Sigmoid colon (tissue), 7 donors: Measurements from ENCODE around the gene C1QL1. TPM values are rescaled to one million over a fixed set of nuclear protein-coding genes. Genes with fewer than 3 reads are reported as not detected.
A peak's percentile ranks its signal among the peaks of the same experiment; 100 is the strongest.

Source experiments
- DNase-seq: peaks from one replicate; pipeline ENCODE4 v3.0.0-alpha.2; 2019
- H3K27ac ChIP-seq, 4 donors: fragments of 200-600 bp; sonication (generic); one replicate each; pipeline ENCODE4 v1.5.1; 2016 to 2019; ENCODE audit warnings: mild to moderate bottlenecking in 1 of 4
- H3K27me3 ChIP-seq, 3 donors: fragments of 200-600 bp; sonication (generic); one replicate each; pipeline ENCODE4 v1.5.1; 2019; ENCODE audit warnings: mild to moderate bottlenecking in 1 of 3
- H3K36me3 ChIP-seq, 4 donors: fragments of 200-600 bp; sonication (generic); one replicate each; pipeline ENCODE4 v1.5.1; 2016 to 2019
- H3K4me1 ChIP-seq, 4 donors: fragments of 200-600 bp; sonication (generic); one replicate each; pipeline ENCODE4 v1.5.1; 2017 to 2019
- H3K4me3 ChIP-seq, 4 donors: fragments of 200-600 bp; sonication (generic); one replicate each; pipeline ENCODE4 v1.5.1; 2017 to 2019; ENCODE audit warnings: mild to moderate bottlenecking in 2 of 4, moderate library complexity in 1 of 4
- H3K9me3 ChIP-seq, 4 donors: fragments of 200-600 bp in 3 of 4; sonication (generic) in 3 of 4; one replicate each; pipeline versions ENCODE4 v1.5.1 to v1.6.1; 2013 to 2019
- EP300 ChIP-seq, 4 donors: sonication (generic); formaldehyde crosslinking; IDR thresholded peaks; one replicate each; pipeline ENCODE4 v1.6.1; 2017; ENCODE audit warnings: antibody characterized with exemption in 4 of 4
- POLR2A ChIP-seq, 2 donors: fragments of 450-650 bp; IDR thresholded peaks; one replicate each; pipeline ENCODE4 v1.6.1; 2016; ENCODE audit warnings: antibody characterized with exemption in 2 of 2, mild to moderate bottlenecking in 2 of 2, moderate library complexity in 2 of 2
- POLR2AphosphoS5 ChIP-seq, 4 donors: sonication (generic); formaldehyde crosslinking; IDR thresholded peaks; one replicate each; pipeline ENCODE4 v1.6.1; 2017; ENCODE audit warnings: antibody characterized with exemption in 4 of 4
- WGBS, 2 donors: extraction: QIAGEN DNeasy Blood & Tissue Kit; methylation state at CpG; one replicate each; pipeline ENCODE4 v1.1.7; 2013; 5-methylcytosine and 5-hydroxymethylcytosine counted together
- intact Hi-C: fragments of 100-400 bp; cut with DNase I; formaldehyde crosslinking; loops from one replicate; pipeline ENCODE4 v1.15.1; 2023
- polyA plus RNA-seq, 3 donors: library from polyadenylated mRNA; stranded (reverse); fragments of 200-250 nt; gene quantifications; one replicate each; pipeline ENCODE4 v1.2.3, GENCODE V29; 2013
- total RNA-seq, 4 donors: library from RNA; depleted of rRNA; stranded (reverse); fragments of >200 nt; gene quantifications; one replicate each; pipeline ENCODE4 v1.1.0, GENCODE V29; 2016
- TF ChIP-seq, protein P1 (sequence below), 4 experiments: fragments of 450-650 bp in 3 of 4; fragments of 200-600 bp in 1 of 4; IDR thresholded peaks; one replicate each; pipeline ENCODE4 v1.5.1; 2016 to 2019; ENCODE audit warnings: antibody characterized with exemption in 4 of 4, mild to moderate bottlenecking in 3 of 4, moderate library complexity in 2 of 4
- donor health status: healthy with polysubstance abuse.
- donor health status: Bipolar disorder and iron deficiency.
- donor health status: healthy.

C1QL1 gene
- total and polyA plus RNA-seq, 7 donors: 0.41 to 4.3 (median 1.5) TPM; not detected in 1

DNA sequence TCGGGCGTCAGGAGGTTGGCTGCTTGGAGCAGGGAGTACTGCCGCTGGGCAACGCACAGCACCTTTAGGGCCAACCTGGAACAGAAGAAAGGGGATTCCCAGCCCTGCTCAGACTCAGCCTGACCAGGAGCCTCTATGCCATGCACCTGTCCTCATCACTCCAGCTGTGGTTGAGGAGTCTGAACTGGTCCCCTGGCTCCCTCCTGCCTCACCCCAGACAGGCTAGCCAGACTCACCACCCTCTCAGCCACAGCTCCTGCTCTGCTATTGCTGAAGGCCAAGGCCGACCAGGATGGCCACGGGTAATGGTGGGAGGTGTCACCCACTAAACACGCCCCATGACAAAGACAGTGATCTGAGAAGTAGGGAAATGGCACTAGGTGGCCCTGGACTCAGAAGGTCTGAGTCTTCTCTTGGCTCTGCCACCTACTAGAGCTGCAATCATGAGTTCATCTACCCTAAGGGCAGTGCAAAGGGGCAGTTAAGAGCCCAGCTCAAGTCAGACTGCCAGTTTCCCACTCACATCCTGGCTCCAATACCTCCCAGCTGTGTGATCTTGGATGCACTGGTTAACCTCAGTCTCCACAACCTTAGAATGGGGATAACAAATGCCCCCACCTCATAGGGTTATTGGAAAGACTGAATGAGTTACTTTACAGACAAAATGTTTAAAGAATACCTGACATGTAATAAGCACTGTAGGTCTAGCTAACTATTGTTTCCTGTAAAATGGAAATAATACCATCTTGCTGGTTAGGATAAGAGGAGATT lies 39.0 kb downstream of the C1QL1 start:
- H3K9me3 ChIP-seq: no peaks in the 10 kb centered on the region
- no peak overlapping the region for H3K4me3 ChIP-seq
- WGBS, 2 donors: 91 to 95% methylated on average over 7 of the region's 7 CpGs
- intact Hi-C loops: no loop called here
- no peaks in the 10 kb centered on the region for H3K27me3 ChIP-seq
- H3K4me1 ChIP-seq: no peaks in the 10 kb centered on the region
- DNase-seq: peak; percentile 54
- H3K36me3 ChIP-seq: no peaks in the 10 kb centered on the region
- no peak overlapping the region for H3K27ac ChIP-seq
- TF ChIP-seq POLR2A (IDR thresholded peaks at IDR 0.05): no peak
- TF ChIP-seq, protein P1, sequence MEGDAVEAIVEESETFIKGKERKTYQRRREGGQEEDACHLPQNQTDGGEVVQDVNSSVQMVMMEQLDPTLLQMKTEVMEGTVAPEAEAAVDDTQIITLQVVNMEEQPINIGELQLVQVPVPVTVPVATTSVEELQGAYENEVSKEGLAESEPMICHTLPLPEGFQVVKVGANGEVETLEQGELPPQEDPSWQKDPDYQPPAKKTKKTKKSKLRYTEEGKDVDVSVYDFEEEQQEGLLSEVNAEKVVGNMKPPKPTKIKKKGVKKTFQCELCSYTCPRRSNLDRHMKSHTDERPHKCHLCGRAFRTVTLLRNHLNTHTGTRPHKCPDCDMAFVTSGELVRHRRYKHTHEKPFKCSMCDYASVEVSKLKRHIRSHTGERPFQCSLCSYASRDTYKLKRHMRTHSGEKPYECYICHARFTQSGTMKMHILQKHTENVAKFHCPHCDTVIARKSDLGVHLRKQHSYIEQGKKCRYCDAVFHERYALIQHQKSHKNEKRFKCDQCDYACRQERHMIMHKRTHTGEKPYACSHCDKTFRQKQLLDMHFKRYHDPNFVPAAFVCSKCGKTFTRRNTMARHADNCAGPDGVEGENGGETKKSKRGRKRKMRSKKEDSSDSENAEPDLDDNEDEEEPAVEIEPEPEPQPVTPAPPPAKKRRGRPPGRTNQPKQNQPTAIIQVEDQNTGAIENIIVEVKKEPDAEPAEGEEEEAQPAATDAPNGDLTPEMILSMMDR (IDR thresholded peaks at IDR 0.05): no peak
- no peak for TF ChIP-seq EP300 (IDR thresholded peaks at IDR 0.05)
- TF ChIP-seq POLR2AphosphoS5 (IDR thresholded peaks at IDR 0.05): no peak

DNA sequence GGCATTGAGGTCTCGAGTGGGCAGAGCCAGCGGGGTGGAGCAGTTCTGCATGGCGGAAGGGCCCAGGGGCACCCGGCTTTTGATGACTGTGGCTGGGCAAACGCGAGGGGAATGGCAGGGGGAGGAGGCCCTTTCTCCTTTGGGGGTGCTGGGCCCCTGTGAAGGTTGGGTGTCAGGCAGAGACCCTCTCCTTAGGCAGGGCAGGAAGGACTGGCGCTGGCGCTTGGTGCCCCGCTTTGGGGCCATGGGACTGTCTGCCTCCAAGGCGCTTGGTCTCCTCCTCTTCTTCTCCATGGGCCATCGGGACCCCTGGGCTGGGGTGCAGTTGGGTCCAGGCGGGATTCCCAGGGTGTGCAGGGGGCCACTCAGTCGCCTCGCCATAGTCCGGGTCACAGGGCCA lies 40.0 kb downstream of the C1QL1 start:
- Histone ChIP-seq H3K27me3 (no peaks in the 10 kb centered on the region), H3K4me1 (no peaks in the 10 kb centered on the region), H3K4me3 (no peak overlapping the region), H3K27ac (no peak overlapping the region), H3K9me3 (no peaks in the 10 kb centered on the region), H3K36me3 (no peaks in the 10 kb centered on the region)
- TF ChIP-seq POLR2AphosphoS5 (IDR thresholded peaks at IDR 0.05): no peak
- TF ChIP-seq POLR2A (IDR thresholded peaks at IDR 0.05): no peak
- TF ChIP-seq, protein P1 (IDR thresholded peaks at IDR 0.05): no peak
- no peak for TF ChIP-seq EP300 (IDR thresholded peaks at IDR 0.05)
- peak; percentile 42 for DNase-seq
- intact Hi-C loops: no loop called here
- 96 to 98% methylated on average over 15 of the region's 15 CpGs for WGBS, 2 donors

DNA sequence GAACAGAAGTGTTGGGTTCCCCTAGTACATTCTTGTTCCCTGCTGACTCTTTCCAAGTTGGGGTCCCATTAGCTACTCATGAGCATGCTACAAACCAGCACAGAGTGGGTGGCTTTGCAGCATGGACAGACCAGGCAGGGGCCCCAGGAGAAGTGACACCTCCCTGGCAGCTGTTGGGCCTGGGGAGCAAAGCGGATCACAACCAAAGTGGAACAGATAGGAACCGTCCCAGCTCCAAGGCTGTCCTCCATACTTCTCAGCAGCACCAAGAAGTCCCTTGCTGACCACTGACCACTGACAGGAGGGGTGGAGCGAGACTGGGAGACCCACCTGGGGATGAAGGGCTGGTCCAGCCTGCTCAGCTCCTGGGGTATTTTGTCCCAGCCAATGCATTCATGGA lies 40.4 kb downstream of the C1QL1 start:
- WGBS, 2 donors: 97 to 98% methylated on average over 3 of the region's 3 CpGs
- intact Hi-C loops: no loop called here
- H3K9me3 ChIP-seq: no peaks in the 10 kb centered on the region
- TF ChIP-seq, protein P1 (IDR thresholded peaks at IDR 0.05): no peak
- no peak for TF ChIP-seq POLR2AphosphoS5 (IDR thresholded peaks at IDR 0.05)
- no peak for TF ChIP-seq POLR2A (IDR thresholded peaks at IDR 0.05)
- no peak for TF ChIP-seq EP300 (IDR thresholded peaks at IDR 0.05)
- no peak overlapping the region for H3K4me3 ChIP-seq
- H3K4me1 ChIP-seq: no peaks in the 10 kb centered on the region
- DNase-seq: no peak
- no peaks in the 10 kb centered on the region for H3K36me3 ChIP-seq
- no peaks in the 10 kb centered on the region for H3K27me3 ChIP-seq
- H3K27ac ChIP-seq: no peak overlapping the region

DNA sequence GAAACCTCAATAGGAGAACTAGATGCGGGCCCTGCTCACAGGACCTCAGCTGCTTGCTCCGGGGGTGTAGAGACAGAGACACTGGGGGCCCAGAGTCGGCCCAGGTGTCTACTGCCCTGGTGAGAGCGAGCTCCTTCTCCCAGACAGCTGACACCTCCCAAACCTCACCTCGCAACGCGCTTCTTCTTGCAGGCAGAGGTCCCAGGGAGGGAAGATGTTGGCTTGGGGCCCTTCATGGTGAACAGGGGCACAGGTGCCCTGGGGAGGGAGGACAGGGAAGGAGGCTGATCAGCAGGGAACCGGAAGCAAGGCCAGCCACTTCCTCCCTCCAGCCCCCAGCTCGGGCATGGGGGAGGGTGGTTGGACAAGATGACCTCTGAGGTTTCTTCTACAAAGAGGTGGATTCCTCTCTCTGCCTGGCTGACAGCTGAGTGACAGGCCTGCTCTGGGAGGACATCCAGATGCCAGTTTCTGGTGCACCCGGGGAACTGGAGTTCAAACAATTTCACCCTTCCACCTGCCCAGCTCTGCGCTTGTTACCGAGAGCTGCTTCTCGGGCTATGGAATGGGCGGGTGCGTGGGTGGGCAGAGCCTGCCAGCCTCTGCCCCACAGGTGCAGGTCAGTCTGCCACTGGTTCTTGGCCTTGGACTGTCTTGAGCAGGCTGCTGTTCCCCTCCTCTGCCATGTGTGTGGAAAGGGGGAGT lies 41.1 kb downstream of the C1QL1 start:
- H3K4me1 ChIP-seq: no peaks in the 10 kb centered on the region
- intact Hi-C loops: no loop called here
- H3K27ac ChIP-seq: no peak overlapping the region
- H3K4me3 ChIP-seq: no peak overlapping the region
- no peaks in the 10 kb centered on the region for H3K27me3 ChIP-seq
- H3K36me3 ChIP-seq: no peaks in the 10 kb centered on the region
- 93 to 95% methylated on average over 15 of the region's 15 CpGs for WGBS, 2 donors
- DNase-seq: no peak
- no peaks in the 10 kb centered on the region for H3K9me3 ChIP-seq
- TF ChIP-seq POLR2A (IDR thresholded peaks at IDR 0.05): no peak
- no peak for TF ChIP-seq EP300 (IDR thresholded peaks at IDR 0.05)
- TF ChIP-seq POLR2AphosphoS5 (IDR thresholded peaks at IDR 0.05): no peak
- TF ChIP-seq, protein P1 (IDR thresholded peaks at IDR 0.05): no peak
